Liver (tissue), 9 donors: ENCODE measurements around the gene MICAL2. TPM values are rescaled to one million over a fixed set of nuclear protein-coding genes. Genes with fewer than 3 reads are reported as not detected.

Experiments
- DNase-seq: peaks from one replicate; pipeline ENCODE4 v3.0.0-alpha.2; 2017; ENCODE audit warnings: low spot score
- H3K27ac ChIP-seq, 2 donors: one replicate each; pipeline ENCODE4 v1.7.0; 2013; ENCODE audit warnings: inconsistent platforms in 2 of 2, low read length in 2 of 2, control low read depth in 1 of 2, low read depth in 1 of 2, mild to moderate bottlenecking in 1 of 2
- H3K27me3 ChIP-seq, 4 donors: one replicate each; pipeline versions ENCODE4 v1.6.1 to v1.7.0; 2013; ENCODE audit warnings: low read length in 3 of 4, inconsistent platforms in 1 of 4, mild to moderate bottlenecking in 1 of 4, moderate library complexity in 1 of 4; ENCODE audit not compliant: control insufficient read depth in 4 of 4, insufficient read depth in 4 of 4
- H3K36me3 ChIP-seq, 4 donors: one replicate each; pipeline versions ENCODE4 v1.6.1 to v1.7.0; 2013; ENCODE audit warnings: low read length in 3 of 4, mild to moderate bottlenecking in 3 of 4, low read depth in 1 of 4, moderate library complexity in 1 of 4; ENCODE audit not compliant: control insufficient read depth in 4 of 4, insufficient read depth in 3 of 4
- H3K4me1 ChIP-seq, 4 donors: one replicate each; pipeline versions ENCODE4 v1.6.1 to v1.7.0; 2013; ENCODE audit warnings: low read length in 3 of 4, mild to moderate bottlenecking in 3 of 4, moderate library complexity in 1 of 4; ENCODE audit not compliant: control insufficient read depth in 4 of 4, insufficient read depth in 4 of 4
- H3K4me3 ChIP-seq, 3 donors: one replicate each; pipeline versions ENCODE4 v1.6.1 to v1.7.0; 2013; ENCODE audit warnings: low read length in 3 of 3, control low read depth in 1 of 3, low read depth in 1 of 3, mild to moderate bottlenecking in 1 of 3
- H3K9ac ChIP-seq, 2 donors: one replicate each; pipeline ENCODE4 v1.7.0; 2013; ENCODE audit warnings: low read length in 2 of 2, mild to moderate bottlenecking in 2 of 2, moderate library complexity in 2 of 2, control low read depth in 1 of 2, low read depth in 1 of 2
- H3K9me3 ChIP-seq, 4 donors: one replicate each; pipeline versions ENCODE4 v1.6.1 to v1.7.0; 2013; ENCODE audit warnings: low read length in 3 of 4; ENCODE audit not compliant: control insufficient read depth in 4 of 4
- ATF3 ChIP-seq: IDR thresholded peaks from 2 replicates; pipeline ENCODE4 v1.6.1; 2016; ENCODE audit warnings: antibody characterized with exemption
- EGR1 ChIP-seq, 2 donors: IDR thresholded peaks; 2 replicates each; pipeline ENCODE4 v1.6.1; 2016 to 2018; ENCODE audit warnings: antibody characterized with exemption in 2 of 2, low read depth in 2 of 2
- FOXA1 ChIP-seq: IDR thresholded peaks from 2 replicates; pipeline ENCODE4 v1.6.1; 2016; ENCODE audit warnings: antibody characterized with exemption
- FOXA2 ChIP-seq: IDR thresholded peaks from 2 replicates; pipeline ENCODE4 v1.6.1; 2016; ENCODE audit warnings: antibody characterized with exemption
- GABPA ChIP-seq, 2 donors: IDR thresholded peaks in 1 of 2; conservative IDR thresholded peaks in 1 of 2; 2 replicates each; pipeline ENCODE4 v1.6.1; 2016; ENCODE audit warnings: antibody characterized with exemption in 2 of 2, mild to moderate bottlenecking in 1 of 2, moderate library complexity in 1 of 2
- HNF4A ChIP-seq, 2 donors: conservative IDR thresholded peaks; 2 replicates each; pipeline ENCODE4 v1.6.1; 2016; ENCODE audit warnings: antibody characterized with exemption in 2 of 2, mild to moderate bottlenecking in 2 of 2
- HNF4G ChIP-seq: IDR thresholded peaks from 2 replicates; pipeline ENCODE4 v1.6.1; 2016; ENCODE audit warnings: antibody characterized with exemption
- JUND ChIP-seq, 2 donors: IDR thresholded peaks; 2 replicates each; pipeline ENCODE4 v1.6.1; 2016; ENCODE audit warnings: antibody characterized with exemption in 2 of 2
- NR2F2 ChIP-seq: IDR thresholded peaks from 2 replicates; pipeline ENCODE4 v1.6.1; 2016; ENCODE audit warnings: antibody characterized with exemption
- RAD21 ChIP-seq, 2 donors: IDR thresholded peaks; 2 replicates each; pipeline ENCODE4 v1.6.1; 2016; ENCODE audit warnings: antibody characterized with exemption in 2 of 2, mild to moderate bottlenecking in 2 of 2
- RXRA ChIP-seq, 2 donors: IDR thresholded peaks; 2 replicates each; pipeline ENCODE4 v1.6.1; 2017 to 2018; ENCODE audit warnings: antibody characterized with exemption in 2 of 2, mild to moderate bottlenecking in 1 of 2
- SP1 ChIP-seq: IDR thresholded peaks from 2 replicates; pipeline ENCODE4 v1.6.1; 2018; ENCODE audit warnings: antibody characterized with exemption, mild to moderate bottlenecking
- TAF1 ChIP-seq: conservative IDR thresholded peaks from 2 replicates; pipeline ENCODE4 v1.6.1; 2016; ENCODE audit warnings: antibody characterized with exemption, mild to moderate bottlenecking
- YY1 ChIP-seq: IDR thresholded peaks from 2 replicates; pipeline ENCODE4 v1.6.1; 2016; ENCODE audit warnings: antibody characterized with exemption, mild to moderate bottlenecking
- WGBS: extraction: QIAGEN DNeasy Blood & Tissue Kit; methylation state at CpG from one replicate; pipeline ENCODE4 v1.1.7; 2013; 5-methylcytosine and 5-hydroxymethylcytosine counted together
- polyA plus RNA-seq, 2 donors: library from polyadenylated mRNA; stranded (reverse) in 1 of 2; unstranded in 1 of 2; fragments of 200-250 nt in 1 of 2; fragments of >200 nt in 1 of 2; fragmentation: Nextera tagmentation in 1 of 2; extraction: Ambion mirVana in 1 of 2; gene quantifications; one replicate each; pipeline versions ENCODE4 v1.2.1 to v1.2.3, GENCODE V29; 2013 to 2015
- total RNA-seq, 2 donors: library from RNA; depleted of rRNA; stranded (reverse); fragments of >200 nt; gene quantifications; one replicate each; pipeline ENCODE4 v1.2.3, GENCODE V29; 2014
- TF ChIP-seq, protein P1 (sequence below): IDR thresholded peaks from 2 replicates; pipeline ENCODE4 v1.6.1; 2016; ENCODE audit warnings: antibody characterized with exemption
- TF ChIP-seq, protein P2 (sequence below): fragments of 150-350 bp; IDR thresholded peaks from 2 replicates; pipeline ENCODE4 v1.5.1; 2017; ENCODE audit warnings: improper control_type of control experiment, low read depth, low read length; ENCODE audit not compliant: missing input control
- TF ChIP-seq, protein P3 (sequence below): IDR thresholded peaks from 2 replicates; pipeline ENCODE4 v1.6.1; 2016; ENCODE audit warnings: antibody characterized with exemption, mild to moderate bottlenecking
- TF ChIP-seq, protein P4 (sequence below): IDR thresholded peaks from 2 replicates; pipeline ENCODE4 v1.6.1; 2016; ENCODE audit warnings: antibody characterized with exemption
- donor health status: healthy.
- donor health status: healthy.
- donor health status: healthy.
- donor health status: healthy.
- donor health status: healthy.

Gene MICAL2
- total and polyA plus RNA-seq, 4 donors, result 17.5 to 113 (median 42.9) TPM

- no peak for DNase-seq
- H3K4me3 ChIP-seq, result no peak overlapping the region
- TF ChIP-seq, protein P1, sequence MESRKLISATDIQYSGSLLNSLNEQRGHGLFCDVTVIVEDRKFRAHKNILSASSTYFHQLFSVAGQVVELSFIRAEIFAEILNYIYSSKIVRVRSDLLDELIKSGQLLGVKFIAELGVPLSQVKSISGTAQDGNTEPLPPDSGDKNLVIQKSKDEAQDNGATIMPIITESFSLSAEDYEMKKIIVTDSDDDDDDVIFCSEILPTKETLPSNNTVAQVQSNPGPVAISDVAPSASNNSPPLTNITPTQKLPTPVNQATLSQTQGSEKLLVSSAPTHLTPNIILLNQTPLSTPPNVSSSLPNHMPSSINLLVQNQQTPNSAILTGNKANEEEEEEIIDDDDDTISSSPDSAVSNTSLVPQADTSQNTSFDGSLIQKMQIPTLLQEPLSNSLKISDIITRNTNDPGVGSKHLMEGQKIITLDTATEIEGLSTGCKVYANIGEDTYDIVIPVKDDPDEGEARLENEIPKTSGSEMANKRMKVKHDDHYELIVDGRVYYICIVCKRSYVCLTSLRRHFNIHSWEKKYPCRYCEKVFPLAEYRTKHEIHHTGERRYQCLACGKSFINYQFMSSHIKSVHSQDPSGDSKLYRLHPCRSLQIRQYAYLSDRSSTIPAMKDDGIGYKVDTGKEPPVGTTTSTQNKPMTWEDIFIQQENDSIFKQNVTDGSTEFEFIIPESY, result no peak
- TF ChIP-seq FOXA1 (no peak), HNF4A (conservative IDR thresholded peaks at IDR 0.05) (no peak), SP1 (no peak), RXRA (IDR thresholded peaks at IDR 0.05) (no peak), NR2F2 (no peak), GABPA (IDR thresholded peaks at IDR 0.05 in 1 of 2, conservative IDR thresholded peaks at IDR 0.05 in 1 of 2) (no peak), EGR1 (IDR thresholded peaks at IDR 0.05; ENCODE audit: low read depth in 2 of 2) (no peak), HNF4G (no peak), YY1 (no peak), FOXA2 (no peak), TAF1 (no peak), RAD21 (IDR thresholded peaks at IDR 0.05) (no peak), ATF3 (no peak), JUND (IDR thresholded peaks at IDR 0.05) (no peak)
- TF ChIP-seq, protein P2, sequence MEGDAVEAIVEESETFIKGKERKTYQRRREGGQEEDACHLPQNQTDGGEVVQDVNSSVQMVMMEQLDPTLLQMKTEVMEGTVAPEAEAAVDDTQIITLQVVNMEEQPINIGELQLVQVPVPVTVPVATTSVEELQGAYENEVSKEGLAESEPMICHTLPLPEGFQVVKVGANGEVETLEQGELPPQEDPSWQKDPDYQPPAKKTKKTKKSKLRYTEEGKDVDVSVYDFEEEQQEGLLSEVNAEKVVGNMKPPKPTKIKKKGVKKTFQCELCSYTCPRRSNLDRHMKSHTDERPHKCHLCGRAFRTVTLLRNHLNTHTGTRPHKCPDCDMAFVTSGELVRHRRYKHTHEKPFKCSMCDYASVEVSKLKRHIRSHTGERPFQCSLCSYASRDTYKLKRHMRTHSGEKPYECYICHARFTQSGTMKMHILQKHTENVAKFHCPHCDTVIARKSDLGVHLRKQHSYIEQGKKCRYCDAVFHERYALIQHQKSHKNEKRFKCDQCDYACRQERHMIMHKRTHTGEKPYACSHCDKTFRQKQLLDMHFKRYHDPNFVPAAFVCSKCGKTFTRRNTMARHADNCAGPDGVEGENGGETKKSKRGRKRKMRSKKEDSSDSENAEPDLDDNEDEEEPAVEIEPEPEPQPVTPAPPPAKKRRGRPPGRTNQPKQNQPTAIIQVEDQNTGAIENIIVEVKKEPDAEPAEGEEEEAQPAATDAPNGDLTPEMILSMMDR, result no peak
- TF ChIP-seq, protein P3, sequence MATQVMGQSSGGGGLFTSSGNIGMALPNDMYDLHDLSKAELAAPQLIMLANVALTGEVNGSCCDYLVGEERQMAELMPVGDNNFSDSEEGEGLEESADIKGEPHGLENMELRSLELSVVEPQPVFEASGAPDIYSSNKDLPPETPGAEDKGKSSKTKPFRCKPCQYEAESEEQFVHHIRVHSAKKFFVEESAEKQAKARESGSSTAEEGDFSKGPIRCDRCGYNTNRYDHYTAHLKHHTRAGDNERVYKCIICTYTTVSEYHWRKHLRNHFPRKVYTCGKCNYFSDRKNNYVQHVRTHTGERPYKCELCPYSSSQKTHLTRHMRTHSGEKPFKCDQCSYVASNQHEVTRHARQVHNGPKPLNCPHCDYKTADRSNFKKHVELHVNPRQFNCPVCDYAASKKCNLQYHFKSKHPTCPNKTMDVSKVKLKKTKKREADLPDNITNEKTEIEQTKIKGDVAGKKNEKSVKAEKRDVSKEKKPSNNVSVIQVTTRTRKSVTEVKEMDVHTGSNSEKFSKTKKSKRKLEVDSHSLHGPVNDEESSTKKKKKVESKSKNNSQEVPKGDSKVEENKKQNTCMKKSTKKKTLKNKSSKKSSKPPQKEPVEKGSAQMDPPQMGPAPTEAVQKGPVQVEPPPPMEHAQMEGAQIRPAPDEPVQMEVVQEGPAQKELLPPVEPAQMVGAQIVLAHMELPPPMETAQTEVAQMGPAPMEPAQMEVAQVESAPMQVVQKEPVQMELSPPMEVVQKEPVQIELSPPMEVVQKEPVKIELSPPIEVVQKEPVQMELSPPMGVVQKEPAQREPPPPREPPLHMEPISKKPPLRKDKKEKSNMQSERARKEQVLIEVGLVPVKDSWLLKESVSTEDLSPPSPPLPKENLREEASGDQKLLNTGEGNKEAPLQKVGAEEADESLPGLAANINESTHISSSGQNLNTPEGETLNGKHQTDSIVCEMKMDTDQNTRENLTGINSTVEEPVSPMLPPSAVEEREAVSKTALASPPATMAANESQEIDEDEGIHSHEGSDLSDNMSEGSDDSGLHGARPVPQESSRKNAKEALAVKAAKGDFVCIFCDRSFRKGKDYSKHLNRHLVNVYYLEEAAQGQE, result no peak
- TF ChIP-seq, protein P4, sequence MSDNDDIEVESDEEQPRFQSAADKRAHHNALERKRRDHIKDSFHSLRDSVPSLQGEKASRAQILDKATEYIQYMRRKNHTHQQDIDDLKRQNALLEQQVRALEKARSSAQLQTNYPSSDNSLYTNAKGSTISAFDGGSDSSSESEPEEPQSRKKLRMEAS, result no peak
- no peaks in the 10 kb centered on the region for H3K4me1 ChIP-seq
- no peak overlapping the region for H3K27ac ChIP-seq
- H3K9me3 ChIP-seq, result no peaks in the 10 kb centered on the region
- peaks cover 0 to 6% (median 2%) of the 10 kb centered on the region in 4 donors for H3K36me3 ChIP-seq
- 95% methylated on average over 4 of the region's 4 CpGs for WGBS
- H3K9ac ChIP-seq, result no peak overlapping the region
- no peaks in the 10 kb centered on the region for H3K27me3 ChIP-seq
Measured at GRCh38 chr11:12148882-12149281, 38.5 kb downstream of the MICAL2 start.
